Epithelial cell of prostate (primary cell): ENCODE measurements around the gene RMDN3.

ENCODE experiments used
- DNase-seq: peaks from one replicate; pipeline ENCODE4 v3.0.0-alpha.2; 2011; ENCODE audit warnings: low read depth, low spot score
- H3K27ac ChIP-seq: fragments of 450-650 bp; 2 replicates; pipeline ENCODE4 v1.5.1; 2017; ENCODE audit warnings: mild to moderate bottlenecking

The RMDN3 gene

DNA sequence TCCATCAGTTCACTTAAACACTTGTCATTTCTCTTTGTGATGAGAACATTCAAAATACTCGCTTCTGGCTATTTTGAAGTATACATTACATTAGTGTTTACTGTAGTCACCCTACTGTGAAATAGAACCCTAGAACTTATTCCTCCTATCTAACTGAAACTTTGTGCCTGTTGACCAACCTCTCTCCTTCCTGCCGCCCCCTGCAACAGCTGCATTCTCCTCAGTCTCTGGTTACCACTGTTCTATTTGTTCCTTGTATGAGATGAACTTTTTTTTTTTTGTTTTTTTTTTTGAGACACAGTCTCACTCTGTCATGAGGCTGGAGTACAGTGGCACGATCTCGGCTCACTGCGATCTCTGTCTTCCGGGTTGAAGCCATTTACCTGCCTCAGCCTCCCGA lies 57.1 kb downstream of the RMDN3 start:
- no peak for DNase-seq
- H3K27ac ChIP-seq, result no peak overlapping the region

- DNase-seq, result no peak
- H3K27ac ChIP-seq, result no peak overlapping the region
Observed at GRCh38 chr15:40696228-40696627, 58.8 kb downstream of the RMDN3 start.

DNA sequence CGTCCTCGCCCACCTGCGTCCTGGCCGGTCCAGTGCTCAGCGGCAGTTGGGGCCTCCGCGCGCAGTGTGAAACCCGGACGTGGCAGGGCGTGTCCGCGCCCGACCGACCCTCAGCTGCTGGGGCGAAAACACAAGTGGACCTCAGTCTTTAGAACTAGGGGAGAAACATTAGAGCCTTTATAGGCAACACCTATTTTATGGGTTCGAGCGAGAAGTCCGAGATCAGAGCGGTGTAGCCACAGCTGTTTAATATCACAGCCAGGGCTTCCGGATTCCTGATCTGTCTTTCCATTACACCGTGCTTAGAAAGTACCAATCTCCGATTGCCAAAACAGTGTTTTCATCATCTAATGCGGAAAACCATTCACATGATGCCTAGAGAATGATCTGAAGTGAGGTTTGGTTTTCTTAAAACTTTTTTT lies 59.6 kb downstream of the RMDN3 start:
- DNase-seq, result no peak
- peak overlapping the region; percentile 98 for H3K27ac ChIP-seq

DNA sequence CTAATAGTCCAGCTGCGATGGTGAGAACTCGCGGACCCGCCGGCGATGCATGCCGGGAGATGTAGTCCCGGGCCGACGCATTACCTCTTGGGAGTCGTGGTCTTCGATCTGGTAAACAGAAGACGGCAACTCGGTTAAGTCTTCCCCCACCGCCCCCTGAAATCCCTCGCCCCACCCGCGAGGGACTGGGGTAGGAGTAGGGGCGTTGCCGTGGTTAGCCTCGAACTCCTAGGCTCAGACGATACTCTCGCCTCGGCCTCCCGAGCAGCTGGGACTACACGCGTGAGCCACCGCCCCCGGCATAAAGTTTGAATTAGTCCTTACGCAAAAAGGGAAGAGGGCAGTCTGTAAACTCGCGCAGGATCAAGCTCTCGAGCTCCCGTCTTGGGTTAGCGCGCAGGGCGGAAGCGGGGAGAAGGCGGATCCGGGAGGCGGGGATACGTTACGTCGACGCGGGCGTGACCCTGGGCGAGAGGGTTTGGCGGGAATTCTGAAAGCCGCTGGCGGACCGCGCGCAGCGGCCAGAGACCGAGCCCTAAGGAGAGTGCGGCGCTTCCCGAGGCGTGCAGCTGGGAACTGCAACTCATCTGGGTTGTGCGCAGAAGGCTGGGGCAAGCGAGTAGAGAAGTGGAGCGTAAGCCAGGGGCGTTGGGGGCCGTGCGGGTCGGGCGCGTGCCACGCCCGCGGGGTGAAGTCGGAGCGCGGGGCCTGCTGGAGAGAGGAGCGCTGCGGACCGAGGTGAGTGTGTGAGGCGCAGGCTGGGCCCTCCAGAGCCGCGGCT lies 60.2 kb downstream of the RMDN3 start, which contains the start of gene RAD51:
RAD51 (plus strand) TSS at position 487 of the 781 bp plus-strand sequence. CDS start 3,585 bp downstream, outside the sequence.
- H3K27ac ChIP-seq, result peak within 1 kb of the TSS; percentile 98
- peak; percentile 81 for DNase-seq

DNA sequence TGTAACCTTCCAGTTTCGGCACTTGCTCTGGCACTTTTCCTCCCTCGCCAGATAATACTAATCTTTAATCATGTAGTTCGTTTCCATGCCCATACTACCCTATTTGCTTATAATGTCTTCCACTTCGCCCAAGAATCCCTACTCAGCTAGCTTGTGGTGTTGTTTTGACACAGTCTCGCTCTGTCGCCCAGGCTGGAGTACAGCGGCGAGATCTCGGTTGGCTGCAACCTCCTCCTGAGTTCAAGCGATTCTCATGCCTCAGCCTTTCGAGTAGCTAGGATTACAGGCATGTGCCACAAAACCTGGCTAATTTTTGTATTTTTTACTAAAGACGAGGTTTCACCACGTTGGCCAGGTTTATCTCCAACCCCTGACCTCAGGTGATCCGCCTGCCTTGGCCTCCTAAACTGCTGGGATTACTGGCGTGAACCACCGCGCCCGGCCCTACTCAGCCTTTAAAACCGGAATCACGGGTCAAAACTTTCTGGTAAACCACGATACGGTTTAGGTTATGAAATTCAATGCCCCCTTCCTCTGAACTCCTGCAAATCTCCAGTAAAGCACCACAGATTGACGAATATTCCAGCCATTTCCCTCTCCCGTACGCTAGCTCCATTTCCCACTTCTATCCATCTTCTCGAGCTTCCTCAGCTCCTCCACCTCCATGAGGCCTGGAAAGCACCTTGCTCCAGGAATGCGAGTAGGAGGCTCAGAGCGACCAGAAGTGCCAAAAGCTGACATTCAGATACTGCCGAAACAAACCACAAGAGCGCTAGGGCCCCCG lies 61.0 kb downstream of the RMDN3 start:
- no peak for DNase-seq
- H3K27ac ChIP-seq, result peak overlapping the region; percentile 98

GRCh38 chr15:40691737-40692136 lies 63.3 kb downstream of the RMDN3 start:
- no peak overlapping the region for H3K27ac ChIP-seq
- no peak for DNase-seq

- H3K27ac ChIP-seq, result no peak overlapping the region
- no peak for DNase-seq
Observed at GRCh38 chr15:40688932-40689799, 65.9 kb downstream of the RMDN3 start.
